Upper lobe of right lung (tissue), 1 donor: ENCODE results near the gene SLC1A4. TPM values are rescaled to one million over a fixed set of nuclear protein-coding genes. Genes with fewer than 3 reads are reported as not detected.
A peak's percentile ranks its signal among the peaks of the same experiment; 100 is the strongest.

Source experiments
- ATAC-seq: fragments of 200-7000 bp; cut with Tn5 transposase; one replicate; pipeline ENCODE4 v1.9.1; 2020; ENCODE audit warnings: mild to moderate bottlenecking, moderate library complexity
- DNase-seq: peaks from one replicate; pipeline ENCODE4 v3.0.0-alpha.2; 2020
- H3K27ac ChIP-seq: fragments of 200-600 bp; one replicate; pipeline ENCODE4 v1.8.0; 2022
- H3K27me3 ChIP-seq: fragments of 200-600 bp; one replicate; pipeline ENCODE4 v1.8.0; 2022; ENCODE audit warnings: mild to moderate bottlenecking
- H3K36me3 ChIP-seq: fragments of 200-600 bp; one replicate; pipeline ENCODE4 v1.8.0; 2022
- H3K4me1 ChIP-seq: fragments of 200-600 bp; one replicate; pipeline ENCODE4 v1.8.0; 2022
- H3K4me3 ChIP-seq: fragments of 200-600 bp; one replicate; pipeline ENCODE4 v1.8.0; 2022; ENCODE audit warnings: mild to moderate bottlenecking
- H3K9me3 ChIP-seq: fragments of 200-600 bp; one replicate; pipeline ENCODE4 v1.8.0; 2022
- intact Hi-C: fragments of 100-400 bp; cut with DNase I; formaldehyde crosslinking; loops from one replicate; pipeline ENCODE4 v1.11.0; 2022
- total RNA-seq: library from RNA; stranded (reverse); fragmentation: NEBNext Ultra II Directional; extraction: Animal tissue kit (Norgen Biotek cat#: 25700); gene quantifications from one replicate; pipeline ENCODE4 v1.2.1, GENCODE V29; 2021
- TF ChIP-seq, protein P1 (sequence below): fragments of 200-600 bp; IDR thresholded peaks from one replicate; pipeline ENCODE4 v1.8.0; 2022; ENCODE audit warnings: antibody characterized with exemption
- donor health status: DM: no; HTN: yes; CAD: no; lungs with severe emphysema.

The SLC1A4 gene
- total RNA-seq, 1 donor from 2014 or later, result 12.2 TPM

DNA sequence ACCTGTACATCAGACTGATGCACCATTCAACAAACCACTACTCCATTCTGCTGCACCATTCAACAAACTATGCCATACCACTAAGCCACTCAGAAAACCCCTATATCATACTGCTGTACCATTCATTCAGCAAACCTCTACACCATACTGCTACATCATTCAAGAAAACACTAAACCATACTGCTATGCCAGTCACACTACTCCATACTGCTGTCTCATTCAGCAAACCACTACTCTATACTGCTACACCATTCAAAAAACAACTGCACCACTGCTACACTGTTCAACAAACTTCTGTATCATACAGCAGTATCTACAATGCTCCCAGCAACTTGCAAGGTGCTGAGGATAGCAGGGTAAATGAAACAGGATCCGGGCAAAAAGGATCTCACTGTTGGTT is 12.9 kb upstream of the SLC1A4 start:
- ATAC-seq, result no peak
- Histone ChIP-seq H3K36me3 (no peaks in the 10 kb centered on the region), H3K27me3 (no peaks in the 10 kb centered on the region), H3K4me3 (no peak overlapping the region), H3K9me3 (no peaks in the 10 kb centered on the region), H3K27ac (no peak overlapping the region), H3K4me1 (no peaks in the 10 kb centered on the region)
- TF ChIP-seq, protein P1, sequence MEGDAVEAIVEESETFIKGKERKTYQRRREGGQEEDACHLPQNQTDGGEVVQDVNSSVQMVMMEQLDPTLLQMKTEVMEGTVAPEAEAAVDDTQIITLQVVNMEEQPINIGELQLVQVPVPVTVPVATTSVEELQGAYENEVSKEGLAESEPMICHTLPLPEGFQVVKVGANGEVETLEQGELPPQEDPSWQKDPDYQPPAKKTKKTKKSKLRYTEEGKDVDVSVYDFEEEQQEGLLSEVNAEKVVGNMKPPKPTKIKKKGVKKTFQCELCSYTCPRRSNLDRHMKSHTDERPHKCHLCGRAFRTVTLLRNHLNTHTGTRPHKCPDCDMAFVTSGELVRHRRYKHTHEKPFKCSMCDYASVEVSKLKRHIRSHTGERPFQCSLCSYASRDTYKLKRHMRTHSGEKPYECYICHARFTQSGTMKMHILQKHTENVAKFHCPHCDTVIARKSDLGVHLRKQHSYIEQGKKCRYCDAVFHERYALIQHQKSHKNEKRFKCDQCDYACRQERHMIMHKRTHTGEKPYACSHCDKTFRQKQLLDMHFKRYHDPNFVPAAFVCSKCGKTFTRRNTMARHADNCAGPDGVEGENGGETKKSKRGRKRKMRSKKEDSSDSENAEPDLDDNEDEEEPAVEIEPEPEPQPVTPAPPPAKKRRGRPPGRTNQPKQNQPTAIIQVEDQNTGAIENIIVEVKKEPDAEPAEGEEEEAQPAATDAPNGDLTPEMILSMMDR, result no peak
- no peak for DNase-seq
- intact Hi-C loops, result no loop called here

DNA sequence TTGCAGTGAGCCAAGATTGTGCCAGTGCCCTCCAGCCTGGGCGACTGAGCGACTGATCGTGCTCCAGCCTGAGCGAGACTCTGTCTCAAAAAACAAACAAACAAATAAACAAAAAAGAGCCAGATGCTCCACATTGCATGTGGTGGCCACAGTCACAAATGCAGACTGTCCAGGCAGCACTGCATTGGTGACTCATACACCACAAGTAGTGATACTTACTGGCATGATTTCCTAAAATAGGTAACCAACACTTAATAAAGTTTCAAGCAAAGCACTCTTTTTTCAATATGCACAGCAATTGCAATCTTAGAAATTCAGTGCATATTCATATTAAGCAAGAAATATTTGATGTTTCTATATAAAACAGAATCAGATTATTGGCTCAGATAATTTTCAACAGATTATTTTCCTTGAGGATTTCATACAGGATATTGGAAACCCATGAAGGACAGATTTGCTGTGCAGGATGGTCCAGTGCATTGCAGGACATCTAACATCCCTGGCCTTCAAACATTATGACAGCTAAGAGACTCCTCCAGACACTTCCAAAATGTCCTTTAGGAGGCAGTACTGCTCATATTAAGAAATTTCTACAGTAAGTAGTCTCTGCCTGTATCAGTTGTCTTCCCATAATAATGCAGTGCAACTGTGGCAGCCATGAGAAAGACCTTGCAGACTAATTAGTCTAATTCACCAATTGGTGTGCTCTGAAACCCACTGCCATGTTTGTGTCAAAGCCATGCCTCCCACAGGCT is 10.5 kb upstream of the SLC1A4 start:
- H3K27me3 ChIP-seq, result no peaks in the 10 kb centered on the region
- intact Hi-C loops, result no loop called here
- H3K36me3 ChIP-seq, result no peaks in the 10 kb centered on the region
- TF ChIP-seq, protein P1, result peak; percentile 25
- no peak for DNase-seq
- H3K9me3 ChIP-seq, result no peaks in the 10 kb centered on the region
- ATAC-seq, result peak; percentile 43
- H3K27ac ChIP-seq, result no peak overlapping the region
- no peaks in the 10 kb centered on the region for H3K4me1 ChIP-seq
- H3K4me3 ChIP-seq, result no peak overlapping the region

DNA sequence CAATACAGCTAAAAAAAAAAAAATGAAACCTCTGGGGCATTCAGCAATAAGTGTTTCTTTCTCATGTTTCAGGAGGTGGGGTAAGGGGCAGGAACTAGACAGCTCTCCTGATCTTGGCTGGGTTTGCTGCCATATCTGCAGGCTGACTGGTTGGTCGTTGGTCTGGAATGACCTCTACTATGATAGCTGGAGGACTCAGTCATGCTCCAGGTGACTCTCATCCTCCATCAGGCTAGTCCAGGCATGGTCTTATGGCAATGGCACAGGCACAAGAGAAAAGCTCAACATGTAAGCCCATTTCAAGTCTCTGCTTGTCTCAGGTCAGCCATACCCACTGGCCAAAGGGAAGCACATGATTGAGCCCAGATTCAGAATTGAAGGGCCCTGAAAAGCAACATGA is 9.5 kb upstream of the SLC1A4 start:
- Histone ChIP-seq H3K9me3 (no peaks in the 10 kb centered on the region), H3K4me1 (no peaks in the 10 kb centered on the region), H3K27ac (no peak overlapping the region), H3K27me3 (no peaks in the 10 kb centered on the region), H3K36me3 (no peaks in the 10 kb centered on the region), H3K4me3 (no peak overlapping the region)
- DNase-seq (no peak), ATAC-seq (no peak)
- TF ChIP-seq, protein P1, result no peak
- intact Hi-C loops, result no loop called here

DNA sequence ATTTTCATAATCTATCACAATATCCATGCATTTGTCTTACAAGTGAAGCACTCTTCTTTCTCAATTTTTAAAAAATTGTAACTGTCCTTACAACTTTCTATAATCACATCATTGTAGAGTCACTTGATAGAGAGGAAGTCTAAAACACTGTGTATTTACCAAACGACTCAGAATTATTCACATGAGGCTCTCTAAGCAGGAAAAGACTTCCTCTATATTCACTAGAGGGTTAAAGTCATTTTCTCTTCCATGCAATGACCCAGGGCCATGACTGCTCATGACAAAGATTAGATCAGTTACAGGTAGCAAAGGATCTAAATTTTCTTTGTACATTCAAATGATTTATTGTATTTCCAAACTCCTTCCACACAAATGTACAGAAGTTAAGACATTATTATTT is 9.0 kb upstream of the SLC1A4 start:
- DNase-seq (no peak), ATAC-seq (no peak)
- H3K4me3 ChIP-seq, result no peak overlapping the region
- H3K9me3 ChIP-seq, result no peaks in the 10 kb centered on the region
- H3K4me1 ChIP-seq, result no peaks in the 10 kb centered on the region
- TF ChIP-seq, protein P1, result no peak
- no peaks in the 10 kb centered on the region for H3K36me3 ChIP-seq
- intact Hi-C loops, result no loop called here
- no peaks in the 10 kb centered on the region for H3K27me3 ChIP-seq
- H3K27ac ChIP-seq, result no peak overlapping the region

DNA sequence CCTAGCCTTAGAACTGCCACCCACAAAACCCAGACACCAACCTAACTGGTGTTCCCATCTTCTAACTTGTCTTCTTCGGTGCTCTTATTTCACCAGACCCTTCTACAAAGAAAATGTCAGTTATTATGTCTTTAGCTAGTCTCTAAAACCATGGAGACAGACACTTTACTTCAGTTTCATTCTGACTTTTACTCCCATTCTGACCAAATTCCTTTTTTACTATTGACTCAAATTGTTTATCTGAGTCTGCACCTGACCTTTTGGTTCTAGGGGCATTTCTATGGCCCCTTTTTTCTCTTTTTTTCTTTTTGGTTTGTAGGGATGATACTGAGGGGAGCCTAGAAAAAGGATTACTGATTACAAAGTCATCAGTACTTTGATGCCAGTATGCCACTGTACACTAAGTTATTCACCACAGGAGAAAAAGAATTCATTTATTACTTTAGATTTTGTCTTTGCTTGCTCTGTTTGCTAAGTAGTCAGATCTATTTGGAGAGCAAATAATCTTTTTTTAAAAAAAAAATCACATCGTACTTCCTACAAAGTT is 6.8 kb upstream of the SLC1A4 start:
- DNase-seq (no peak), ATAC-seq (no peak)
- TF ChIP-seq, protein P1, result no peak
- H3K4me1 ChIP-seq, result no peaks in the 10 kb centered on the region
- no peaks in the 10 kb centered on the region for H3K36me3 ChIP-seq
- no peak overlapping the region for H3K27ac ChIP-seq
- H3K27me3 ChIP-seq, result no peaks in the 10 kb centered on the region
- no peaks in the 10 kb centered on the region for H3K9me3 ChIP-seq
- no peak overlapping the region for H3K4me3 ChIP-seq
- intact Hi-C loops, result no loop called here
